K562 (cell line): Measurements from ENCODE around the gene GTF3C4. TPM values are rescaled to one million over a fixed set of nuclear protein-coding genes. Genes with fewer than 3 reads are reported as not detected.

Experiments used
- ATAC-seq: fragments of 200-7000 bp; cut with Tn5 transposase; 3 replicates; pipeline ENCODE4 v1.9.1; 2020; ENCODE audit warnings: moderate library complexity
- BruUV-seq: library from RNA; stranded (reverse); fragments of 400-500 nt; replicated peaks from 2 replicates; lab custom pipeline; 2021; lab: Mats Ljungman, UMichigan
- CTCF ChIA-PET: fragments of 300-600 bp; formaldehyde crosslinking; extraction: SDS; loops from one replicate; lab custom pipeline; 2021; ENCODE audit warnings: low intra/inter-chr PET ratio; lab: Yijun Ruan, JAX
- POLR2A ChIA-PET: fragments of 300-600, 350-650 bp; sonication (Branson Sonifier 250); formaldehyde crosslinking; extraction: SDS; loops from one replicate; lab custom pipeline; 2021; ENCODE audit warnings: antibody characterized with exemption, inconsistent platforms; lab: Yijun Ruan, JAX
- DNase-seq, 4 experiments: peaks; one replicate each; pipeline versions ENCODE4 v3.0.0 to v3.0.0-alpha.2; 2011 to 2018; ENCODE audit warnings: low spot score in 3 of 4, mixed read lengths in 3 of 4; ENCODE audit errors: extremely low read depth in 1 of 4
- FAIRE-seq: peaks from 2 replicates; lab custom pipeline; 2011; peaks lifted over from hg19 to GRCh38; lab: Jason Lieb, UNC
- H2AFZ ChIP-seq: 2 replicates; pipeline ENCODE4 v1.6.0; 2011; ENCODE audit warnings: low read depth, low read length, control low read depth, inconsistent platforms
- H3K27ac ChIP-seq: fragments of 200-600 bp; 3 replicates; pipeline ENCODE4 v1.8.0; 2011; ENCODE audit warnings: low read depth, mild to moderate bottlenecking, control low read depth, inconsistent platforms, low read length, moderate library complexity, mixed read lengths; ENCODE audit errors: extremely low read depth
- H3K27me3 ChIP-seq, 2 experiments: fragments of 300-600 bp in 1 of 2; 2 replicates in 1 of 2; 3 replicates in 1 of 2; pipeline versions ENCODE4 v1.6.0 to v1.8.0; 2011; ENCODE audit warnings: inconsistent platforms in 2 of 2, low read length in 2 of 2, mild to moderate bottlenecking in 1 of 2, mixed read lengths in 1 of 2, moderate library complexity in 1 of 2; ENCODE audit not compliant: control insufficient read depth in 2 of 2, insufficient read depth in 2 of 2
- H3K36me3 ChIP-seq: fragments of 300-600 bp; 3 replicates; pipeline ENCODE4 v1.8.0; 2011; ENCODE audit warnings: mild to moderate bottlenecking, low read length, inconsistent platforms; ENCODE audit not compliant: control insufficient read depth, insufficient read depth
- H3K4me1 ChIP-seq, 2 experiments: fragments of 200-600 bp in 1 of 2; replicated peaks in 1 of 2; 2 replicates in 1 of 2; 3 replicates in 1 of 2; pipeline versions ENCODE4 v1.5.1 to v1.8.0; 2011; ENCODE audit warnings: inconsistent platforms in 2 of 2, low read length in 2 of 2, mild to moderate bottlenecking in 1 of 2, mixed read lengths in 1 of 2, moderate library complexity in 1 of 2; ENCODE audit not compliant: control insufficient read depth in 2 of 2, insufficient read depth in 2 of 2
- H3K4me2 ChIP-seq: 2 replicates; pipeline ENCODE4 v1.6.1; 2011; ENCODE audit warnings: low read length, control low read depth, inconsistent platforms, mixed read lengths; ENCODE audit not compliant: insufficient read depth
- H3K4me3 ChIP-seq: fragments of 200-600 bp; sonication (generic), shearing (Covaris generic); 2 replicates; pipeline ENCODE4 v1.5.1; 2016; ENCODE audit warnings: control low read depth, inconsistent platforms
- H3K79me2 ChIP-seq: fragments of 200-600 bp; 3 replicates; pipeline ENCODE4 v1.8.0; 2011; ENCODE audit warnings: low read length, inconsistent platforms; ENCODE audit not compliant: control insufficient read depth, insufficient read depth
- H3K9ac ChIP-seq, 2 experiments: 2 replicates each; pipeline versions ENCODE4 v1.6.0 to v1.6.1; 2011; ENCODE audit warnings: low read depth in 2 of 2, low read length in 2 of 2, control low read depth in 1 of 2, inconsistent platforms in 1 of 2, mild to moderate bottlenecking in 1 of 2, mixed read lengths in 1 of 2; ENCODE audit not compliant: insufficient read depth in 1 of 2
- H3K9me1 ChIP-seq: one replicate; pipeline ENCODE4 v1.6.0; 2011; ENCODE audit warnings: inconsistent platforms, mild to moderate bottlenecking, low read length, moderate library complexity; ENCODE audit not compliant: control insufficient read depth, insufficient read depth
- H3K9me3 ChIP-seq: replicated peaks from 2 replicates; pipeline ENCODE4 v1.5.1; 2011; ENCODE audit warnings: low read depth, low read length, inconsistent platforms; ENCODE audit not compliant: control insufficient read depth, insufficient read depth
- H4K20me1 ChIP-seq: replicated peaks from 2 replicates; pipeline ENCODE4 v1.6.1; 2011; ENCODE audit warnings: low read length, inconsistent platforms, mixed read lengths; ENCODE audit not compliant: control insufficient read depth, insufficient read depth
- ATF3 ChIP-seq, 2 experiments: fragments of 450-650 bp in 1 of 2; sonication (generic) in 1 of 2; formaldehyde crosslinking in 1 of 2; IDR thresholded peaks in 1 of 2; conservative IDR thresholded peaks in 1 of 2; 2 replicates each; pipeline versions ENCODE4 v1.6.1 to v1.8.1; 2016 to 2023; ENCODE audit warnings: mild to moderate bottlenecking in 2 of 2, moderate library complexity in 2 of 2, inconsistent platforms in 1 of 2, missing genetic modification reagents in 1 of 2
- C11orf30 ChIP-seq: fragments of 450-650 bp; IDR thresholded peaks from 2 replicates; pipeline ENCODE4 v1.6.1; 2016; ENCODE audit warnings: low read depth, mild to moderate bottlenecking
- ETS1 ChIP-seq: conservative IDR thresholded peaks from 2 replicates; pipeline ENCODE4 v1.6.1; 2011; ENCODE audit warnings: low read depth, mild to moderate bottlenecking, low read length; ENCODE audit not compliant: control insufficient read depth
- MCM2 ChIP-seq: fragments of 450-650 bp; IDR thresholded peaks from 2 replicates; pipeline ENCODE4 v1.6.1; 2017; ENCODE audit warnings: low read depth, mild to moderate bottlenecking
- MECOM ChIP-seq: fragments of 250-450 bp; sonication (Bioruptor Pico); IDR thresholded peaks from 2 replicates; pipeline ENCODE4 v1.8.0; 2022; ENCODE audit warnings: inconsistent platforms
- MYBL2 ChIP-seq, 2 experiments: fragments of 450-650 bp in 1 of 2; sonication (generic) in 1 of 2; formaldehyde crosslinking in 1 of 2; IDR thresholded peaks; 2 replicates each; pipeline versions ENCODE4 v1.6.1 to v1.8.1; 2017 to 2022; ENCODE audit warnings: borderline replicate concordance in 1 of 2, inconsistent platforms in 1 of 2, low read depth in 1 of 2, mild to moderate bottlenecking in 1 of 2, missing genetic modification reagents in 1 of 2, moderate library complexity in 1 of 2
- NFE2L1 ChIP-seq: fragments of 450-650 bp; IDR thresholded peaks from 2 replicates; pipeline ENCODE4 v1.6.1; 2016; ENCODE audit warnings: missing genetic modification characterization, low read depth, mild to moderate bottlenecking, missing compliant biosample characterization, moderate library complexity, borderline replicate concordance
- NR1H2 ChIP-seq: sonication (generic); formaldehyde crosslinking; IDR thresholded peaks from 2 replicates; pipeline ENCODE4 v1.4.0; 2020; ENCODE audit warnings: mild to moderate bottlenecking, missing genetic modification reagents
- POLR2AphosphoS2 ChIP-seq: IDR thresholded peaks from 2 replicates; pipeline ENCODE4 v1.6.1; 2012; ENCODE audit warnings: low read length, improper control_type of control experiment
- RCOR1 ChIP-seq, 2 experiments: IDR thresholded peaks; 2 replicates each; pipeline ENCODE4 v1.6.1; 2012; ENCODE audit warnings: low read depth in 2 of 2, low read length in 2 of 2, borderline replicate concordance in 1 of 2, improper control_type of control experiment in 1 of 2
- SIN3A ChIP-seq, 2 experiments: fragments of 150-350 bp in 1 of 2; IDR thresholded peaks; 2 replicates each; pipeline ENCODE4 v1.6.1; 2011 to 2016; ENCODE audit warnings: borderline replicate concordance in 2 of 2, low read depth in 2 of 2, low read length in 2 of 2, mild to moderate bottlenecking in 2 of 2, moderate library complexity in 2 of 2; ENCODE audit not compliant: control insufficient read depth in 1 of 2
- SNRNP70 ChIP-seq: fragments of 200-400 bp; formaldehyde crosslinking; optimal IDR thresholded peaks from 2 replicates; pipeline ENCODE3; 2017; ENCODE audit warnings: low read depth, low read length
- TEAD2 ChIP-seq: fragments of 450-650 bp; IDR thresholded peaks from 2 replicates; pipeline ENCODE4 v1.6.1; 2016; ENCODE audit warnings: missing genetic modification characterization, control low read depth, missing compliant biosample characterization
- THAP7 ChIP-seq: fragments of 250-450 bp; sonication (Bioruptor Pico); IDR thresholded peaks from 2 replicates; pipeline ENCODE4 v1.5.0; 2021
- ZFP30 ChIP-seq: fragments of 250-450 bp; sonication (Bioruptor Pico); IDR thresholded peaks from 2 replicates; pipeline ENCODE4 v1.8.0; 2022; ENCODE audit warnings: moderate library complexity, mild to moderate bottlenecking, inconsistent platforms, borderline replicate concordance
- ZFX ChIP-seq: sonication (generic); formaldehyde crosslinking; IDR thresholded peaks from 2 replicates; pipeline ENCODE4 v1.8.0; 2022; ENCODE audit warnings: mild to moderate bottlenecking, missing genetic modification reagents, moderate library complexity
- ZNF23 ChIP-seq: fragments of 250-450 bp; sonication (Bioruptor Pico); IDR thresholded peaks from 2 replicates; pipeline ENCODE4 v1.4.0; 2020; ENCODE audit warnings: mild to moderate bottlenecking
- ZNF24 ChIP-seq: fragments of 450-650 bp; IDR thresholded peaks from 2 replicates; pipeline ENCODE4 v1.6.1; 2016
- ZNF76 ChIP-seq: fragments of 250-450 bp; sonication (Bioruptor Pico); IDR thresholded peaks from 2 replicates; pipeline ENCODE4 v1.4.0; 2020; ENCODE audit warnings: mild to moderate bottlenecking, moderate library complexity, borderline replicate concordance
- WGBS: fragments of 100-300 bp; shearing (Covaris generic); methylation state at CpG from one replicate; pipeline ENCODE4 v1.1.6; 2016; ENCODE audit warnings: low coverage, mixed read lengths; ENCODE audit not compliant: insufficient coverage; ENCODE audit errors: missing lambda C conversion rate; 5-methylcytosine and 5-hydroxymethylcytosine counted together
- in situ Hi-C: fragments of 300-500 bp; cut with MboI; formaldehyde crosslinking; loops from 4 replicates; pipeline ENCODE4 v1.15.0; 2018; ENCODE audit warnings: inconsistent platforms, mixed read lengths
- intact Hi-C: fragments of 100-400 bp; cut with micrococcal nuclease; formaldehyde crosslinking; loops from 2 replicates; pipeline ENCODE4 v1.14.2; 2022
- polyA plus RNA-seq, 8 experiments: library from polyadenylated mRNA; depleted of rRNA in 4 of 8; stranded (reverse) in 5 of 8; unstranded in 3 of 8; fragments of >200 nt; fragmentation: Nextera tagmentation in 2 of 8; fragmentation: Illumina TruSeq in 1 of 8; extraction: Ambion mirVana in 2 of 8; extraction: Trizol in 1 of 8; gene quantifications; 2 replicates each; pipeline versions ENCODE4 v1.2.1 to v1.2.3, GENCODE V29; 2011 to 2014; ENCODE audit warnings: inconsistent platforms in 1 of 8, missing spikeins in 1 of 8
- total RNA-seq, 7 experiments: library from RNA; depleted of rRNA in 6 of 7; stranded (reverse); fragments of >200 nt in 6 of 7; fragmentation: Illumina TruSeq in 2 of 7; extraction: Trizol in 2 of 7; gene quantifications; 2 replicates each; pipeline versions ENCODE4 v1.2.1 to v1.2.3, GENCODE V29; 2011 to 2021; ENCODE audit warnings: low replicate concordance in 1 of 7

Gene GTF3C4
- total and polyA plus RNA-seq, 9 of the 15 experiments (the other 6 are each of a cell fraction or from before 2014, with no cell fraction given) = 3.9 to 20.0 (median 12.2) TPM

GRCh38 chr9:132721661-132722060, 51.4 kb downstream of the GTF3C4 start:
- POLR2A ChIA-PET = interaction anchor here (0.8 to 1.5 kb wide), 2 partner anchors 10 to 13 kb away, joined by 3 to 4 read pairs; no protein-coding TSS in a partner anchor
- no TSS peak for BruUV-seq

More at GRCh38 chr9:132721661-132722060, 51.4 kb downstream of the GTF3C4 start:
- Histone ChIP-seq H3K4me3 (no peak overlapping the region), H4K20me1 (peaks cover 4% of the 10 kb centered on the region; the same call in 1 of the 2 replicates), H3K79me2 (no peaks in the 10 kb centered on the region), H3K27me3 (peaks cover 61 to 78% of the 10 kb centered on the region in 2 experiments), H3K36me3 (no peaks in the 10 kb centered on the region), H3K9me1 (no peaks in the 10 kb centered on the region)
- no peak for ATAC-seq
- CTCF ChIA-PET = no interaction called here
- FAIRE-seq = no peak
- intact Hi-C loops = no loop called here
- no peak for TF ChIP-seq ZFP30 (CRISPR knock-in tag)
- TF ChIP-seq THAP7 (CRISPR knock-in tag) = no peak
- TF ChIP-seq SNRNP70 = no peak
- no peak for TF ChIP-seq C11orf30
- no peak for TF ChIP-seq POLR2AphosphoS2
- no peak for TF ChIP-seq NR1H2 (CRISPR knock-in tag)
- TF ChIP-seq NFE2L1 (tag) = no peak
- TF ChIP-seq ZNF76 (CRISPR knock-in tag) = no peak
- TF ChIP-seq ZNF24 = no peak
- no peak for TF ChIP-seq TEAD2 (tag)
- no peak for TF ChIP-seq ATF3 (IDR thresholded peaks at IDR 0.05)
- TF ChIP-seq ATF3 (CRISPR knock-in tag; conservative IDR thresholded peaks at IDR 0.05) = no peak
- no peak for TF ChIP-seq MCM2
- TF ChIP-seq SIN3A (IDR thresholded peaks at IDR 0.05; ENCODE audit: borderline replicate concordance in 2 of 2, control insufficient read depth in 1 of 2, low read depth in 2 of 2, low read length in 2 of 2) = no peak
- TF ChIP-seq RCOR1 (IDR thresholded peaks at IDR 0.05; ENCODE audit: borderline replicate concordance in 1 of 2, low read depth in 2 of 2, low read length in 2 of 2) = no peak
- TF ChIP-seq ZFX = no peak
- TF ChIP-seq ETS1 = no peak
- TF ChIP-seq MYBL2 (IDR thresholded peaks at IDR 0.05; ENCODE audit: low read depth) = no peak
- TF ChIP-seq MYBL2 (CRISPR knock-in tag; IDR thresholded peaks at IDR 0.05; ENCODE audit: borderline replicate concordance) = no peak
- TF ChIP-seq ZNF23 (CRISPR knock-in tag) = no peak
- no peak for TF ChIP-seq MECOM (CRISPR knock-in tag)
- TF ChIP-seq, all 486 proteins: peak for 0
- Histone ChIP-seq H3K27ac (no peak overlapping the region), H2AFZ (no peak overlapping the region), H3K4me1 (peaks cover 0 to 5% of the 10 kb centered on the region in 2 experiments; a peak in 3 of 5 replicates), H3K9me3 (no peaks in the 10 kb centered on the region), H3K9ac (no peak overlapping the region), H3K4me2 (no peak overlapping the region)
- no peak for DNase-seq
- in situ Hi-C loops = no loop called here
- 2% methylated on average over 12 of the region's 12 CpGs for WGBS
